BJ (cell line): ENCODE measurements around the gene PPIA. TPM values are rescaled to one million over a fixed set of nuclear protein-coding genes. Genes with fewer than 3 reads are reported as not detected.

ENCODE experiments used
- CTCF ChIA-PET: fragments of 350-600 bp; formaldehyde crosslinking; extraction: SDS; loops from one replicate; lab custom pipeline; 2021; ENCODE audit warnings: antibody characterized with exemption, inconsistent platforms; lab: Yijun Ruan, JAX
- POLR2A ChIA-PET: fragments of 300-600 bp; sonication (Branson Sonifier 250); formaldehyde crosslinking; extraction: SDS; loops from one replicate; lab custom pipeline; 2021; ENCODE audit warnings: antibody characterized with exemption; lab: Charles Lee
- DNase-seq: peaks from one replicate; pipeline ENCODE4 v3.0.0-alpha.2; 2011; ENCODE audit warnings: low read depth
- H3K27me3 ChIP-seq: 2 replicates; pipeline ENCODE4 v1.6.0; 2011; ENCODE audit warnings: low read length; ENCODE audit not compliant: control insufficient read depth, insufficient read depth
- H3K36me3 ChIP-seq: 2 replicates; pipeline ENCODE4 v1.5.1; 2011; ENCODE audit warnings: low read length; ENCODE audit not compliant: control insufficient read depth, insufficient read depth
- H3K4me3 ChIP-seq: 2 replicates; pipeline ENCODE4 v1.5.1; 2011; ENCODE audit warnings: low read depth, mild to moderate bottlenecking, control low read depth, low read length
- polyA plus RNA-seq: library from polyadenylated mRNA; depleted of rRNA; stranded (reverse); fragments of >200 nt; gene quantifications from 2 replicates; pipeline ENCODE4 v1.2.3, GENCODE V29; 2011
- TF ChIP-seq, protein P1 (sequence below): IDR thresholded peaks from 2 replicates; pipeline ENCODE4 v1.5.1; 2011; ENCODE audit warnings: low read depth, mild to moderate bottlenecking, control low read depth, inconsistent platforms, low read length, moderate library complexity; ENCODE audit not compliant: insufficient read depth

PPIA gene
- polyA plus RNA-seq, 1 experiment: 3,555 TPM

DNA sequence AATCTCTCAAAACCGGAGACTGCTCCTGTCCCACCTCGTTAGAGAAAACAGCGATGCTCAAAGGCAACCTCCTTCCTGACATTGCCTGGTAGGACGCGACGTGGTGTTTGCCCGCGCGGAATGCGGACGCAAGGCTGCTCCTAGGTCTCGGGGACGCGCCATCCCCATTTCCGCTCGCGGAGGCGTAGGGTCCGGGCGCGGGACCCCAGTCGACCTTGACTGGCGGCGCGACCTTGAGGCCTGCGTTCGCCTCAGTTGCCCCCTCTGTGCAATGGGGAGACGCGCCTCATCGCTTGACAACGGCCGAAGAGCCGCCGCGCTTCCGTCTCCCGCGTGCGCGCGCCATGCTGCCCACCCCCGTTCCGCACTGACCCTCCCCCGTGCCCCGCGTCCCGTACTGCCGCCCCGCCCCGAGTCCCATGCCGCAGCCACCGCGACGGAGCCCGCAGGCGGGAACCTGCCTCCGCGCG lies 412 bp upstream of the PPIA start:
- DNase-seq: no peak
- H3K27me3 ChIP-seq: no peaks in the 10 kb centered on the region
- POLR2A ChIA-PET: no interaction called here
- H3K36me3 ChIP-seq: peaks cover 8% of the 10 kb centered on the region
- TF ChIP-seq, protein P1, sequence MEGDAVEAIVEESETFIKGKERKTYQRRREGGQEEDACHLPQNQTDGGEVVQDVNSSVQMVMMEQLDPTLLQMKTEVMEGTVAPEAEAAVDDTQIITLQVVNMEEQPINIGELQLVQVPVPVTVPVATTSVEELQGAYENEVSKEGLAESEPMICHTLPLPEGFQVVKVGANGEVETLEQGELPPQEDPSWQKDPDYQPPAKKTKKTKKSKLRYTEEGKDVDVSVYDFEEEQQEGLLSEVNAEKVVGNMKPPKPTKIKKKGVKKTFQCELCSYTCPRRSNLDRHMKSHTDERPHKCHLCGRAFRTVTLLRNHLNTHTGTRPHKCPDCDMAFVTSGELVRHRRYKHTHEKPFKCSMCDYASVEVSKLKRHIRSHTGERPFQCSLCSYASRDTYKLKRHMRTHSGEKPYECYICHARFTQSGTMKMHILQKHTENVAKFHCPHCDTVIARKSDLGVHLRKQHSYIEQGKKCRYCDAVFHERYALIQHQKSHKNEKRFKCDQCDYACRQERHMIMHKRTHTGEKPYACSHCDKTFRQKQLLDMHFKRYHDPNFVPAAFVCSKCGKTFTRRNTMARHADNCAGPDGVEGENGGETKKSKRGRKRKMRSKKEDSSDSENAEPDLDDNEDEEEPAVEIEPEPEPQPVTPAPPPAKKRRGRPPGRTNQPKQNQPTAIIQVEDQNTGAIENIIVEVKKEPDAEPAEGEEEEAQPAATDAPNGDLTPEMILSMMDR: no peak
- peak overlapping the region; percentile 97 for H3K4me3 ChIP-seq
- CTCF ChIA-PET: no interaction called here

DNA sequence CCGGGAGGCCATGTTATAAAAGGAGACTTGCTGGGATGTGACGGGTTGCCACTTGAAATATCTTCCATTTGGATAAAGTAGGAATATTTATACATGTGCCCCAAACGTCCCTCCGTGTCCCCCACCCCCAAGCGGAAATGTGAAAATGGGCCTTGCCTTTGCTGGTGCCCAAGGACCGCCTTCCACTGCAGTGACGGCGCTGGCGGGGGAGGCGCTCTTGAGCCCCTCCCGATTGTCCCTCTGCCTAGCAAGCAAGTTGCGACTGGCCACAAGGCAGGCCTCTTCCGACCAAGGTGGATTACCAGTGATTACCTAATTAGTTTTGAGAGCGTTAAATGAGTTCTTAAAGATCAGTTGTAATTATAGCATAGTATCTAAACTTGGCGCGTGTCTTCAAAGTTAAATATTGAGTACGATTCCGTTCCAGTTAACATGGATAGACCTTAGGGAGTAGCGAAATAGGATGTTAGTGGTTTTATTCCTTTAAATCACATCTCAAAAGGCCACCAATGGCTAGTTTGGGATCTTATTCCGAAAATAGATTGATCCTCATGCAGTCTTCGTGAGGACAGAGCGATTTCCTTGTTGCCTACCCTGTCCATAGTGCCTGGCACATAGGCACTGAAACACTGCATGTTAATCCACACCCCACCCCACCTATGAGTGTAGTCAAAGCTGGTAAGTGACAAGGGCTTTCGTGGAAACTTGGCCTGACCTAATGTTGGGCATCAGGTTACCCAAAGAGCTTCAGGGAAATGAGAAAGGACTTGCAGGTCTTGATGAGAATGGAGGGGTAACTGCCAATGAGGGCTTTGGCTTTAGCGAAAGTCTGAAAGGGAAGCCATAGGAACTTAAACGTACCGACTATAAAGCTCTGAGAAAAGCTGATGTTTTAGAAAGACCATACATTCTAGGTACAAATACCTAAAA lies 1.1 kb downstream of the PPIA start:
- Histone ChIP-seq H3K36me3 (peaks cover 17% of the 10 kb centered on the region), H3K4me3 (peak overlapping the region; percentile 97), H3K27me3 (no peaks in the 10 kb centered on the region)
- ChIA-PET CTCF (interaction anchor here (0.6 to 2.2 kb wide), 6 partner anchors 17 to 213 kb away, joined by 3 to 7 read pairs (median 4); partner anchors contain the start of gene H2AZ2), POLR2A (interaction anchor here (0.5 to 1.6 kb wide), 3 partner anchors 30 to 655 kb away, joined by 3 to 5 read pairs (median 5); no protein-coding TSS in a partner anchor)
- TF ChIP-seq, protein P1: peak; percentile 59
- DNase-seq: peak; percentile 44

DNA sequence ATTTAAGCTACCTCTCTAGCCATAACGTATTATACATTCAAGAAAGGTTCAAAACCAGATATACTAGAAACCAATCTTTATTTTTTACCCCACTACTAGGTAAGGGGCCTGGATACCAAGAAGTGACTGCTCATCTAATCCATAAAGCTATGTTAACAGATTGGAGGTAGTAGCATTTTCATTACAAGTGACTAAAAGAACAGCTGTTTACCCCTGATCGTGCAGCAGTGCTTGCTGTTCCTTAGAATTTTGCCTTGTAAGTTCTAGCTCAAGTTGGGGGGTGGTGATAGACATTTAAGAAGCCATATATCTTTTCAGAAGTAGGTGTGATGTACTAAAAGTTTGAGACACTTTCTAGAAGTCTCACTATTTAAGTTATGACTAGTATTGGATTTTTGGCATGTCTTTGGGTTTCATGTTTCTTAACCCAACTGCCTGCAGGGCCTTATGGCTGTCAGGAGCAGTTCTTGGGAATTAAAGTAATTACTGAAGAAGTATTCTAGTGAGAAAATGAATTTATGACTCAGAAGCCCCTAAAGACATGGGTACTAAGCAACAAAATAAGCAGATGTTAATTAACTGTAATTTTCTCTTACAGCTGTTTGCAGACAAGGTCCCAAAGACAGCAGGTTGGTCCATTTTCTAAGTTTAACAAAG lies 2.3 kb downstream of the PPIA start:
- Histone ChIP-seq H3K27me3 (no peaks in the 10 kb centered on the region), H3K36me3 (peaks cover 24% of the 10 kb centered on the region), H3K4me3 (peak overlapping the region; percentile 97)
- TF ChIP-seq, protein P1: no peak
- no peak for DNase-seq
- ChIA-PET POLR2A (interaction anchor here (0.6 kb wide), 2 partner anchors 18 to 48 kb away, joined by 5 read pairs; no protein-coding TSS in a partner anchor), CTCF (interaction anchor here (0.9 to 2.2 kb wide), 4 partner anchors 15 to 214 kb away, joined by 3 to 7 read pairs (median 6); partner anchors contain the start of gene H2AZ2)

DNA sequence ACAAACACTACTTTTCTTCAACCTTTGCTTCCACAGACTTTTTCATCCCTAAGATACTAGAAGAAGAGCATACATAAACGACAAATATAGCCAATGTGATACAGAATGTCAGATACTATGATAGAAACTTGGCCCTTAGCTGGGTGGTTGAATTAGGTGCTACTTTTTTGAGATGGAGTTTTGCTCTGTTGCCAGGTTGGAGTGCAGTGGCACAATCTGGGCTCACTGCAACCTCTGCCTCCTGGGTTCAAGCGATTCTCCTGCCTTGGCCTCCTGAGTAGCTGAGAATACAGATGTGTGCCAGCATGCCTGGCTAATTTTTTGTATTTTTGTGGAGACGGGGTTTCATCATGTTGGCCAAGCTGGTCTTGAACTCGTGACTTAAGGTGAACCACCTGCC lies 3.5 kb downstream of the PPIA start:
- H3K4me3 ChIP-seq: no peak overlapping the region
- peaks cover 27% of the 10 kb centered on the region for H3K36me3 ChIP-seq
- CTCF ChIA-PET: interaction anchor here (1.0 kb wide), 1 partner anchor 212 kb away, joined by 3 read pairs; no protein-coding TSS in a partner anchor
- TF ChIP-seq, protein P1: no peak
- no peak for DNase-seq
- no peaks in the 10 kb centered on the region for H3K27me3 ChIP-seq
- POLR2A ChIA-PET: no interaction called here
